K562 (cell line): Measurements from ENCODE around the gene ISYNA1. TPM values are rescaled to one million over a fixed set of nuclear protein-coding genes. Genes with fewer than 3 reads are reported as not detected.

Source experiments
- E2F1 ChIP-seq: sonication (generic); formaldehyde crosslinking; IDR thresholded peaks from 2 replicates; pipeline ENCODE4 v1.8.1; 2023; ENCODE audit warnings: mild to moderate bottlenecking, missing genetic modification reagents, moderate library complexity
- GABPB2 ChIP-seq: fragments of 250-450 bp; sonication (Bioruptor Pico); conservative IDR thresholded peaks from 2 replicates; pipeline ENCODE4 v1.5.1; 2021; ENCODE audit warnings: mild to moderate bottlenecking
- HIVEP1 ChIP-seq: fragments of 250-450 bp; sonication (Bioruptor Pico); IDR thresholded peaks from 2 replicates; pipeline ENCODE4 v1.4.0; 2020; ENCODE audit warnings: mild to moderate bottlenecking
- KLF16 ChIP-seq: IDR thresholded peaks from 2 replicates; pipeline ENCODE4 v1.6.1; 2016; ENCODE audit warnings: antibody characterized with exemption
- MECOM ChIP-seq: fragments of 250-450 bp; sonication (Bioruptor Pico); IDR thresholded peaks from 2 replicates; pipeline ENCODE4 v1.8.0; 2022; ENCODE audit warnings: inconsistent platforms
- MEF2A ChIP-seq: IDR thresholded peaks from 2 replicates; pipeline ENCODE4 v1.6.1; 2011; ENCODE audit warnings: low read depth, mild to moderate bottlenecking, low read length, moderate library complexity; ENCODE audit not compliant: control insufficient read depth
- NFE2 ChIP-seq: IDR thresholded peaks from 2 replicates; pipeline ENCODE4 v1.6.1; 2014; ENCODE audit warnings: antibody characterized with exemption, low read depth
- PCBP1 ChIP-seq: fragments of 200-400 bp; formaldehyde crosslinking; IDR thresholded peaks from 2 replicates; pipeline ENCODE4 v1.6.1; 2018; ENCODE audit warnings: mild to moderate bottlenecking, low read depth, low read length; ENCODE audit not compliant: poor library complexity, severe bottlenecking
- PPARD ChIP-seq: fragments of 250-450 bp; sonication (Bioruptor Pico); IDR thresholded peaks from 2 replicates; pipeline ENCODE4 v1.8.0; 2022; ENCODE audit warnings: inconsistent platforms, mild to moderate bottlenecking, moderate library complexity
- REST ChIP-seq, 2 experiments: fragments of 450-650 bp; formaldehyde crosslinking in 1 of 2; IDR thresholded peaks; 2 replicates each; pipeline versions ENCODE4 v1.4.0 to v1.6.1; 2014 to 2020; ENCODE audit warnings: mild to moderate bottlenecking in 2 of 2, borderline replicate concordance in 1 of 2, low read depth in 1 of 2
- ZFP30 ChIP-seq: fragments of 250-450 bp; sonication (Bioruptor Pico); IDR thresholded peaks from 2 replicates; pipeline ENCODE4 v1.8.0; 2022; ENCODE audit warnings: moderate library complexity, mild to moderate bottlenecking, inconsistent platforms, borderline replicate concordance
- ZNF609 ChIP-seq: sonication (generic); formaldehyde crosslinking; IDR thresholded peaks from 2 replicates; pipeline ENCODE4 v1.8.1; 2023; ENCODE audit warnings: missing genetic modification reagents, mild to moderate bottlenecking, borderline replicate concordance
- ZNF717 ChIP-seq: fragments of 250-450 bp; sonication (Bioruptor Pico); IDR thresholded peaks from 2 replicates; pipeline ENCODE4 v1.5.0; 2021
- polyA plus RNA-seq, 8 experiments: library from polyadenylated mRNA; depleted of rRNA in 4 of 8; stranded (reverse) in 5 of 8; unstranded in 3 of 8; fragments of >200 nt; fragmentation: Nextera tagmentation in 2 of 8; fragmentation: Illumina TruSeq in 1 of 8; extraction: Ambion mirVana in 2 of 8; extraction: Trizol in 1 of 8; gene quantifications; 2 replicates each; pipeline versions ENCODE4 v1.2.1 to v1.2.3, GENCODE V29; 2011 to 2014; ENCODE audit warnings: inconsistent platforms in 1 of 8, missing spikeins in 1 of 8
- total RNA-seq, 7 experiments: library from RNA; depleted of rRNA in 6 of 7; stranded (reverse); fragments of >200 nt in 6 of 7; fragmentation: Illumina TruSeq in 2 of 7; extraction: Trizol in 2 of 7; gene quantifications; 2 replicates each; pipeline versions ENCODE4 v1.2.1 to v1.2.3, GENCODE V29; 2011 to 2021; ENCODE audit warnings: low replicate concordance in 1 of 7

ISYNA1 gene
- total and polyA plus RNA-seq, 9 of the 15 experiments (the other 6 are each of a cell fraction or from before 2014, with no cell fraction given) = 21.8 to 460 (median 93.2) TPM

- TF ChIP-seq REST (IDR thresholded peaks at IDR 0.05; ENCODE audit: borderline replicate concordance) (no peak), REST (CRISPR knock-in tag; IDR thresholded peaks at IDR 0.05; ENCODE audit: low read depth) (0 out of 2 replicates have a peak, but pooled peaks have one; percentile 45), PPARD (CRISPR knock-in tag) (no peak), NFE2 (no peak), KLF16 (no peak), ZNF717 (no peak), MECOM (CRISPR knock-in tag) (no peak), PCBP1 (peak; percentile 4), GABPB2 (CRISPR knock-in tag) (no peak), HIVEP1 (CRISPR knock-in tag) (no peak), MEF2A (no peak), ZFP30 (CRISPR knock-in tag) (no peak), E2F1 (CRISPR knock-in tag) (0 out of 2 replicates have a peak, but pooled peaks have one; percentile 62), ZNF609 (CRISPR knock-in tag) (no peak; the same call in 1 of the 2 replicates)
Measured at GRCh38 chr19:18417250-18418028, 20.5 kb downstream of the ISYNA1 start (continued).
